ENCODE measurements around the gene MYO18B. TPM values are rescaled to one million over a fixed set of nuclear protein-coding genes. Genes with fewer than 3 reads are reported as not detected.

Gene MYO18B
- total RNA-seq, 1 donor from 2014 or later, result 184 TPM

DNA sequence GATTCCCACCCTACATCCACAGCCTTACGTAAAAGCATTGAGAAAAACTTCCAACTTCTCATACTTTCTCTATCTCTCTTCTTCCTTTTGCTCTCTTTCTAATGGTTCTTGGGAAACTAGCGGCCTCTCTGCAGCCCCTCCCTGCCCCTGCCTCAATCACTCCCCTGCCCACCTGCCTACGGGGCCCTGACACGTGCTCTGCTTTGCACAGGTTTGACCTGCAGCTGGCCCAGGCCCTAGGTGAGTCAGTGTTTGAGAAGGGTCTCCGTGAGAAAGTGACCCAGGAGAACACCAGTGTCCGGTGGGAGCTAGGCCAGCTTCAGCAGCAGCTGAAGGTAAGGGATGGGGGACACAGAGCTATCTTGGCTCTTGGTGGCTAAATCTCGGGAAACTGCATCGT is 160.4 kb downstream of the MYO18B start:
- DNase-seq, result no peak

GRCh38 chr22:25903294-25903693 is 161.3 kb downstream of the MYO18B start:
- no peak for DNase-seq

- no peak for DNase-seq
Measured at GRCh38 chr22:25908212-25908611, 166.2 kb downstream of the MYO18B start.

DNA sequence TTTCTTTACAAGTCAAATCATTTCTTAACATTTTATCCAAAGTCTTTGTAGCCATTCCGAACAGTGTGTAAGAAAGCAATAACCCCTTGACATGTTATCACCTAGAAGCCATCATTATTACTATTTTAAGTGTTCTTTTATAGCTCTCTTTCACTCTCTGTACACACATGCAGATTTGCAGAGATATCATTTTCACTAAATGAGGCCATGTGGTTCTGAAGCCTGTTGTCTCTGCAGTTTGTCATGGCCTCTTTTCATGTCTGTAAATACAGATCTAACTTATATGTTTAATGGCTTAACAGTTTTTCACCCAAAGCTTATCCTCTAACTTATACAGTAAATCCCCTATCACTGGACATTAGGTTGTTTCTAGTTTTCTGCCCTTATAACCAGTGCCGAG is 166.8 kb downstream of the MYO18B start:
- no peak for DNase-seq

DNA sequence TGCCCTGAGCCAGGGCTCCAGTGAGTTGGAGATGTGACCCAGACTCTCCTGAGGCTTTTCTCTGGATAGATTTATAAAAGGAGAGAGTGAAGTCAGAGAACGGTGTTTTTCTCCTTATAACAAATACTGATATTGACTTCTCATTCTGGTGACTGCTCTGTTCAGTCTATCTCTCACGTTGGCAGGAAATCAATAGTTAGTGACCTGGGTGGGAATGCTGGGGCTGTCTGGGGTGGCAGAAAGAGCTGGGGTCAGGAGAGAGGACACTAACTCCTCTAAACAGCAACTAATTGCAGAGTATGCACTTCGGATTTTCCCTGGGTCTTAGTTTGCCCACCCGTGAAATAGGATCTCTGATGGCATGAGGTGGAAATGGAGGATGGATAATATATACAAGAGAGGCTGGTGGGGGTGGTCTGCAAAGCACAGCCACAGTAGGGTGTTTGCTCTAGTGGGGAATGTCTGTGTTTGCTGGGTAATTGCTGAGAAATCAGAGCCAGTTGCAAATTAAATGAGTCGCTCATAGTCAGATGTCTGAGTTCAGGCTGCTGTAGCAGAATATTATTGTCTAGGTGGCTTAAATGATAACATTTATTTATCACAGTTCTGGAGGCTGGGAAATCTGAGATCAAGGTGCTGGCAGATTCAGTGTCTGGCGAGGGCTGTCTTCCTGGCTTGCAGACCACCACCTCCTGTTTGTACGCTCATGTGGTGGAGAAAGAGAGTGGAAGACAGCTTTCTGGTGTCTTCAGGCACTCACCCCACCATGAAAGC is 167.8 kb downstream of the MYO18B start:
- no peak for DNase-seq

DNA sequence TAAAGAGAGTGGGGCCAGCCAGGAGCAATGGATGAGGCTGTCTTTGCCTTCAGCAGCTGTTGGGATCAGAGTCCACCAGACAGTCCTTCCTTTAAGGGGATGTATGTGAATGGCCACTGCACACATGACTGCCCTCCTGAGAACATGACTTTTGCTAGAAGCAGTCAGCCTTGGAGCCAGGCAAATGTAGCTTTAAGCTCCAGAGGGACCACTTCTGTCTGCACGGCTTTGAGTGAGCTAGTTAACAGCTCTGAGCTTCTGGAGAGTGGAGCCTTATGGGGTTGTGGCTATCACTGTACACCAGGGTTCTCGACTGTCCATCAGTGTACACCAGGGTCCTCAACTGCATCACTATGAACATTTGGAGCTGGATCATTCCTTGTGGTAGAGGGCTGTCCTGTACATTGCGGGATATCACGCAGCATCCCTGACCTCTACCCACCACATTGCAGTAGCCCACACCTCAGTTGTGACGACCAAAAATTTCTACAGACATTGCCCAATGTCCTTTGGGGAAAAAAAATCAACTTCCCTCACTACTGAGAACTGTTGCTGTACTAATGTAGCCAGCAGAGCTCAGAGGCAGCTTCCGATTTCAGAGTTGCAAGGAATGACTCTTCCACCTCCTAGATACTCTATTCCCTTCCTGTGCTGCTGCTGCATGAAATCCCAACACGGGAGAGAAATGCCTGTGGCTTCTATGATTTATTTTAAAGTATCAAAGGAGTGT is 169.4 kb downstream of the MYO18B start:
- no peak for DNase-seq

- DNase-seq, result no peak
Measured at GRCh38 chr22:25919452-25919851, 177.5 kb downstream of the MYO18B start.

DNA sequence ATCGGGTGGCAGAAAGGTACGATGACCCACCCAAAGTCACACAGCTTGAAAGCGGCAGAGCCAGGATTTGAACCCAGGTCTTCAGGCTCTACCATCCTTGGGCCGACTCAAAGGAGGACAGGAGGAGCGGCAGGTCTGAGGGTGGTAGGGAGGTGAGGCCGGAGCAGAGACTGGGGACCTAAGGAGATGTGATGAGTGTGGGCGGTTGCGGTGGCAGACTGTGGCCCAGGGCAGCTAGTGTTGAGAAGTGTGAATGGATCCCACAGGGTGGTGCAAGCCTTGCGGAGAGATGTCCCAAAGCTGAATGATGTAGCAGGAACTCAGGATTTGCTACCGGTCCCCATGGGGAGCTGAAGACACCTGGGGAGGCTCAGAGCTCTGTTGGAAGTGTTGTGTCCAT is 180.2 kb downstream of the MYO18B start:
- DNase-seq, result no peak

GRCh38 chr22:25923914-25924313 is 181.9 kb downstream of the MYO18B start:
- DNase-seq, result peak; percentile 16

- DNase-seq, result no peak
Measured at GRCh38 chr22:25928038-25928437, 186.1 kb downstream of the MYO18B start.

DNA sequence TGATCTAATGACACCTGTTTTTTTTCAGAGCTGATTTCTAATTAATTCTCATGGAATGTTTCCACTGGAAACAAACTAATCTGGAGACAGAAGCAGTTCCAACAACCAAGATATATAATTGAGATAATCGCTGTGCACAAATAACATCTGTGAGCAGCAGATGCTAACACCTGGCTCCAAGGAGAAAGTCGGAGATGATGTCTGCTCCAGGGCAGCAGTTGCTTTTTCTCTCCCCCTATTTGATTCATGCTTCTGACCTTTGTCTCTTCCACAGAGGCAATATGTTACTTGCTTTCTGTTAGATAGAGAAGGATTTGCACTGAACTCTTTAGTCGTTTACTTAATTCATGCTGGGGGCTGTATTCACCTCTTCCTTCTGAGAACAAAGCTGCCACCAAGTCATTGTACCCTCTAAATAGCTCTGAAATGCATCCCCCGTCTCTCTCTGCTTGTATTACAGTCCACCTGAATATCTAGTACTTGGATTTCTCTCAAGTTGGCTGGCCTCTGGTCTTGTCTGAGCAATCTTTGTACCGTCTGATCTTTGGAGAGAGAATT is 187.4 kb downstream of the MYO18B start:
- peak; percentile 58 for DNase-seq

DNA sequence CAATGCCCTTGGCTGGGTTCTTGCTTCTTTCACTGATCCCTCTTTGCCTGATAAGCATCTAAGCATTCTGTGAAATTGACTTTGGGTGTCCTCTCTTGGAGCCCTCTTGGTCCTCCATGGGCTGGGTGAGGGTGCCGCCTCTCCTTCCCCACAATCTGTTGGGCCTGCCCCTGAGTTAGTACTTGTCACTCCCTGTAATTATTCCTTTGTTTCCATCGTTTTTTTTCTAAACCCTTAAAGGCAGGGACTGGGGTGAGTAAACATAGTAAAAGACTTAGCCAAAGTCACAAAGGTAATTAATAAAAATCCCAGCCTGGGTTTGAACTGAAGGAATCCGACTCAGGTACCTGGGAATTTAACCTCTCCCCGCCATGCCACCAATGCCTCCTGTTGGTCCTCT is 188.1 kb downstream of the MYO18B start:
- DNase-seq, result no peak

DNA sequence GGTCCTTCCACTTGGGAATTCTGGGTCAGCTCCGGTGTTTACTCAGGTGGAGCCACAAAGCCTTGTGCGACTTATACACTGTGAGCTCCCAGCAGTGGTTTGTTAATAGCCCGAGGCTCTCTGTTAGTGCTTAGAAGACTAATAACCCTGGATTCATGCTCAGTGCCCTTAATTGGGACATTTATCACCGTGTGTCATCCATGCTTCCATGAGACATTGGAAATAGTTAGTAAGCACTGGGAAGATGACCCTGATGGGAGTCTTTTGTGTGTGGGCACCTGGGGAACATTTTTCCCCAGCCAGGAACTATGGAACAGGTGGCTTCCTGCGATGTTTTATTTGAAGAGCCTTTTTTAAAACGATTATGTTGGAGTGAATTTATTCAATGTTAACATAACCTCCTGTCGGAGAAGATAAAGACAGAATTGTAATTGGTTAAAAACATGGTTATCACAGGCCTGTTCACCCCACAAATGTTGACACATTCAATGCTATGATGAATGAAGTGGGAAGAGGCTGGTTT is 188.9 kb downstream of the MYO18B start:
- DNase-seq, result no peak

DNA sequence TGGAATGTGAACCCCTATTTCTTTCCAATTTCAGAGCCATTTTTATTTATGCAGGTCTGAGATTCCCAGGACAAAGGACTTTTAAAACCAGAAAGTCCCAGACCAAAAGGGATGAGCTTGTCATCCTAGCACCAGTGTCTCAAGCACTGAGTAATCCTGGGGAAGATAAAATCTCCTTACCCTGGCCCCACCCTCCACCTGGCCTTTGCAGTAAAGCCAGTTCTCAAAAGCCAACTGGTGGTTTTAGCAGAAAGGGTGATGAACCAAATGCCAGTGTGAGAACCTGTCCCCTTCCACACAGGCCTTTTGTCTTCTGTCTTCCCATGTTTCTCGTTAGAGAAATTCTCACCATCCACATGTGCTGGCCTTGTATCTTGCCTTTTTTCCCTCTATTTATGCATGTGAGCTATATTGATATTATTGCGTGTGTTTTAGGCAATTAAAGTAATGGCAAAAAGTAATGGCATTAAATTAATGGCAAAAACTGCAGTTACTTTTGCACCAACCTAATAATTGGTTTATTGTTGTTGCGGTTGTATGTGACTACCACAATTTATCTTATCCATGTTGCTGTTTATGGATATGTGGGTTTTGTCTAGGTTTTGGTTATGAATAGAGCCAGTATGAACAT is 191.3 kb downstream of the MYO18B start:
- no peak for DNase-seq

DNA sequence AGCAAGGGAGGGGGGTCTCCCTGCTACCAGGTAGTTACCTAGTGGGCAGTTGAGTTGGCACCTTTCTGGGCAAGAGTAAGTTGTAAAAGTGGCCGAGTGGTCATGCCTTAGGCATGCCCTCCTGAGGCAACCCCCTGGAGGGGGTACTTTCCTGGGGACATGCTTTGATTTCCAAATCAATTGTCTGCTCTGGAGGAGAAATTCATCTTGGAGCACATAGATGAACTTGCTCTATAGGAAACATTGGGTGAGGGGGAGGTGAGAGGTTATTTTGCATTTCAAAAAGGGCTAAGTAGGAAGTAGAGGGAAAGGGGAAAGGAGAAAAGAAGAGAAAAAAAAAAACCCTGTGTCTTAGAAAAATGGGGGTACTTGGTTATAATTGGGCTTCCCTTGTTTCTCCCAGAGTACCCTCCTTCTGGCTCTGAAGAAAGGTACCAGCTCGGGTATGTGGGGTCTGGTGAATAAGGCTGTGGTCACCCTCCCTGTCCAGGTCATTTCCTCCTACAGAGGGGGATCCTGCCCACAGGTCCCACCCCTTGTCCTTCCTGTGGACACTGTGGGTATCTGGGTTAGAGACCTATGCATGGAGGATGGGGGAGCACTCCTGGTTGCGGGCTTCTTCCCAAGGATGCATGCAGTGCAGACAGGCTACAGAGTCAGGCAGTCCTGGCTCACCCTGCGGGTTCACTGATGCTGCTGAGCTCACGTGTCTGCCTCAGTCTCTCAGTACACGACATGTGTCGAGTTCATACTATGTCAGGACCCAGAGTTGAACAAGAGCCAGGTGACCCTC is 193.5 kb downstream of the MYO18B start:
- DNase-seq, result no peak

DNA sequence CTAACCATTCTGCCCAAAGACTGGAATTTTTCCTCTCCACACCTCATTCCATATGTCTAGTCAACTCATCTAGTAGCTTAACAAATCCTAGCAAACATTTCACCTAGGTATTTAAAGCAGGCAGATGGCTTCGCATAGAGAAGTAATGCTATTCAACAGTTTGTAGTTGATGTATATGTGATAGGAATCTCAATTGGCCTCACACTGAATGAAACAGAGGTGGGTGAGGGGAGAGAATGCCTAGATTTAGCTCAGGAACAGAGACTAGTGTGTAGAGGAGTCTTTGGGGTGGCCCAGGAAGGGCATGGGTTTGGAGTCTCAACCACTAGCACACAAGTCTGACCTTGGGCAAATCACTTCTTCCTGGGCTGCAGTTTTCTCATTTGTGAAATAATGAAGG is 196.2 kb downstream of the MYO18B start:
- no peak for DNase-seq

- DNase-seq, result no peak
Measured at GRCh38 chr22:25939384-25939783, 197.4 kb downstream of the MYO18B start.

DNA sequence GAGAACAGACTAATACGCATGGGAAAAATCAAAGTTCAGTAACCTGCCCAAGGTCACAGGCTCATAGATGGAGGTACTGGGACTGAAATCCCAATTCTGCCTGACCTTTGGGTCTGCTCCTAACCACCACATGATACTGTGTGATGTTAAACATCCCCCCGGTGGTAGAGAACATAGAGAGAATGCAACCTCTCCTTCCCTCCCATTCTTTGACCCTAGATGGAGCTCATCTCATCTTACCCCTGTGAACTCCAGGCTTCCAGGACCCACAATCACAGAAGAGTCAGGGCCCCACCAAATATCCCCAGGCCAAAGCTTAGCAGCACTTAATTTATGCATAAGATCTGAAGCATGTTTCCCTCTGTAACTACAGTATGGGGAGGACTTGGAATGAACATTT is 198.5 kb downstream of the MYO18B start:
- DNase-seq, result no peak

DNA sequence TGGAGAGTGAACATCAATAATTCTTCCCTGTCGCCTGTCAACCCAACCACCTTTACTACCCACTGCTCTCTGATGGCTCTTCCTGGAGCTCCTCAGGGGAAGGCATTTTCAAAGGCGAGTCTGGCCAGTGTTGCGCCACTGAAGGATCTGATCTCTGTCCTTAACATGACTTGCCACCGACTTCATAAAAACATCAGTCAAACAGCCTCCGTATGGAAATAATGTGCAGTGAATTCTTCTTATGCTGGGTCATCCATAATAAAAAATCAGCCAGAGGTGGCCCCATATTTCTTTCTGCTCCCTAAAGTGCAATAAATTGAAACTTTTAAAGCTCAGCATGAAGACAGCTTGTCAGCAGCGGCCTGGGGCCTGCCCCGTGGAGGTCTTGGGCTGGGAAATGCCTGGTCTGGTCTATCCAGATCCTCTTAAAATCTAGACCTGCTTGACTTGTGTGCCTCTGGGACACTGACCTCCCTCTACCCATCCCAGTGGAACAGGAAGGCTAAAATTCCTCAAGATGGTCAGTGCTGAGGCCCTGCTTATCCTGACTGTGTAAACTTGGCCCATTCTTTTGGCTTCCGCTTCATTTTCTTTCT is 199.5 kb downstream of the MYO18B start:
- DNase-seq, result no peak

DNA sequence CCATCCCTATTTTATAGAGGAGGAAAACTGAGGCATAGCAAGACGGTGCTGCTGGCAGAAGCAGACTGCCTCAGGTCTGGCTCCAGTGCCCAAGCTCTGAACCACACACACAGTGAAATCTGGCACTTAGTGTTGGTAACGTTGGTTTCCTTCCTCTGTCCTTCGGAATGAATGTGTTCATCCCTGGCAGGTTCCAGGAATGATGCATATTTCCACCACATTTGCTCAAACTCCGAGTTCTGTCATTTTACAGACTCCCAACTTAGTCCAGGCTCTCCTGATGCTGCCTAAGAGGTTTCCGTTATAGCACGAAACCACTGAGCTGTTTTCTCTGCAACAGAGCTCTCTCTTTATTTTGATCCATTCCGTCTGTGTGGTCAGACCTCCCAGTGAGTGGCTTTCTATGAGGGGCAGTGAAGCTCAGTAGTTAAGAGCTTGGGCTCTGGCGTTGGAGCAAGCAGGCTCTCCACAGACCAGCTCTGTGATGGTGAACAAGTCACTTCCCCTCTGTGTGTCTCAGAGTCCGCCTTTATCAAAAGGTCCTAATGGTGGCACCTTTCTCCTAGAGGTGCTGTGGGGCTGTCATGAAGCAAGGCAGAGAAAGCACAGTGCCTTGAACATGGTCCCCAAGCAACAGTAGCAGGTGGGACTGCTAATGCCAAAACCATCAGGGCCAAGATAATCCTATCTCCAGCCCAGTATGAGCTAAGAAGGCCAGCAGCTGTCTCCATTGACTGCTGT is 200.3 kb downstream of the MYO18B start:
- DNase-seq, result peak; percentile 90

All from tongue (tissue), 2 donors.